Measurements from ENCODE around the gene ADAMTSL1.

The ADAMTSL1 gene

DNA sequence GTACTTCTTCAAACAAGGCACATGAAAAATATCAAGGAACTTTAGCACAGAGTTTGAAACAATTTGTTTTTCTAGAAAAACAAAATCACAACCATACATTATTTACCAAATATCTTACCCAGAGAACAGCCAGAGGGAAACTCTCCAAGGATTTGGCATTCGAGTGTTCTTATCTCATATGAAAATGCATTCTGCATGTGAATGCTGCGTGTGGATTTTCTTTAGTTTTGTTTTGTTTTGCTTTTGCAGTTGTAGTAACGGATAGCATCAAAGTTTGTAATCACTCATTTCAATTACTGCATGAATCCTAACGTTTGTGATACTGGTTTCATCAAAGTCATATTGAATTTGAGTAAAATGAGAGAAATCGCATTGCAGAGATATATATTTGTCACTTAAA, 28.0 kb downstream of the ADAMTSL1 start:
- DNase-seq (ENCODE audit: low read depth in 2 of 2): no peak

DNA sequence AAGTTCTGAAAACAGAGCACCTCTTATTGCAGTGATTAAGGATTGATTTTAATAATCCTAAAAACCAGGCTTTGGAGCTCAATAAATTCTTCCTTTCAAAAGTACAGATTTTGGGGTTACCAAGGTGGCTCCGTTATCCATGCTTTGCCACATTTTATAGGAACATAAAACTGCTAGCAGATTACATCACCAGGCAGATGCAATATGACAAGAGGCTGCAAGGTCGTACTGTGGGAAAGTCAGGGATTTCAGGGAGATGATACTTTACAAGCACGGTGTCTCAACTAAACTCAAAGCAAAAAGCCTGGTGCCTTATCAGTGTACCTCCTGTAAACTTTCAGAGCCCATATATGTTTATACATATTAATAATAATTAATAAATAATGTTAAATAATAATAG, 28.6 kb downstream of the ADAMTSL1 start:
- no peak for DNase-seq (ENCODE audit: low read depth in 2 of 2)

DNA sequence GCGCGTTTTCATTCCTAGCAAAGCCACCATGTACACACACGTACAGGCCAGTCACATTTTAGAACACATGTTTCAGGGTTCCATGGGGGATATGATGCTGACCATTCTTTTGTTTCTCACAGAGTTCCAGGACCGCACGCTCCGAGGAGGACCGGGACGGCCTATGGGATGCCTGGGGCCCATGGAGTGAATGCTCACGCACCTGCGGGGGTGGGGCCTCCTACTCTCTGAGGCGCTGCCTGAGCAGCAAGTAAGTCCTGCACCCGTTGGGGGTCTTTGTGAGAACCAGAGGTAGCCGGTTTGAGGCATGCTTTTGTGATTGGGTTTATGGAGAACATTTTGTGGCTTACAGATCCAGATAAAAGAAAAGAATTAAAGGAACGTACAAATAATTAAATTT, 30.8 kb downstream of the ADAMTSL1 start:
- no peak for DNase-seq (ENCODE audit: low read depth in 2 of 2)

DNA sequence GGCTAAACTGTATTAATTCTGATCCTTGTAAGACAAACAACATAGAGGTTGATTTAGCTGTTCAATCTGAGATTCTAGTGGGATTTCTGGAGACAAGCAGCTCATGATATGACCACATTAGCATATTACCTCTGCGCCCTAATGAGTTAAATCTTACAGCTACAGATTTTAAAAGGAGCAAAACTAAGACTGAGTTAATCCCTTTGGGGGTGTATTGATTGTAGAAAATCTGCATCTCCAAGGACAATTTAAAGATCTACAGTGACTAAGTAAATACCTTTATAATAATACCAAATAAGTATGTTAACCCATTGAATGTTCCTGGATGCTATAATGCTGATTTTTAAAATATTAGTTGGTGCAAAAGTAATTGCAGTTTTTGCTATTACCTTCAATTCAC, 33.2 kb downstream of the ADAMTSL1 start:
- no peak for DNase-seq (ENCODE audit: low read depth in 2 of 2)

DNA sequence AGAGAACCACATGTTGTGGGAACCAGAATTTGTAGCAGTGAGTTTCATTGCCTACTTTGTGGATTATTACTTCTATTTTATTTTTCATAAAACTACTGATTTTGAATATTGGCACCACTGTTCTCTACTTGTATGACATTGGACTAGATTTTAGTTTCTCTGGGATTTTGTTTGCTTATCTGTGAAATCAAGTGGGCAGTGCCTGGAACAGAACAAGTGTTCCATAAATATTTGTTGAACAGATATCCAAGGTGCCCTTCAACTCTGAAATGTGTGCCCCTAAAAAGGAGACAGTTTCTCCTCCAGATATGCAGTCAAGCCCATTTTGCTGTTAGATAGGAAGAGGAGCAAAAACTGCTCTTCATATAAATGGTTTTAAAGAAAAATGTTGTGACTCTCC, 42.6 kb downstream of the ADAMTSL1 start:
- DNase-seq (ENCODE audit: low read depth in 2 of 2): no peak

DNA sequence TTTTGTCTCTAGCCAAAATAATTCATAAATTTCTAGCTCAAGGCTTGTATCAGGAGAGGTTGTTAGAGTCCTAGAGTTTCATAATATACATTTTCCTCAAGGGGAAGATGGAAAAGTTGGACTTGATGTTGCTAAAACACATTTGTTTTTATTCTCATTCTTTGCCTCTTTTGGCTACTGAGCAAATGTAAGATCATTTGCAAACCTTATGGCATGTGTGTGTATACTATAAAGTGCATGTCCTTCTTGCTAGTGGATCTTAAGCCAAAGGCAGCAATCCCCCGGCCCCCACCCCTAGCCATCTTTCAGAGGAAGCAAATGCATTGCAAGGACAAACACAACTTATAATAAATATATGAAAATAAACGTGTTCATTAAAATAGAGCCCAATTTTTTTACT, 43.0 kb downstream of the ADAMTSL1 start:
- DNase-seq (ENCODE audit: low read depth in 2 of 2): no peak

DNA sequence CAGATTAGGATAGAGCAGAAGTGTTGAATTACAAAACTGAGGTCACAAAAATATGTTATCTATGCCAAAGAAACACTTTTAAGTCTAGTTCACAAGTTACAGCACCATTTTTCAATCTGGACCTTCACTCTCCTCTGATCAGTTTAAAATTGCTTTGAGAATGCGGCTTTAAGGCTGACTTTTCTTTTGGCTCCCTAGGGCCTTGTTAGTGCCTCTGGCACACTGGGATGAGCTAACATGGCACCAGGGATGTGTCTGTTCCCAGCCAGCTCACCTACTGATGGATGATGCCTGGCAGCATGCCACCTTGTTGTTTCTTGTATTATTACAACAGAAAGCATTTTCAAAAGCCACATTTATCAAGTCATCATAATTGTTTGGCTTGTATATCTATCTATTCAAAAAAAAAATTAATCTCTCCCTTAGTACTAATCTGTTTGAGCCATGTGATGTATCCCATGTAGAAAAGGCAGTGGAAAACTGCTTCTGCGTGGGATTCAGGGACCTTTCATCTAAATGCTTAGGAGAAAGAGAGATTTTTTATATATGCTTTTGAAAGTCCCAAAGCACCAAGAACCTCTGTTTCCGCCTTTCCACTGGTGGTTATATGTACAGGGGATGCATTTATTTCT, 46.6 kb downstream of the ADAMTSL1 start:
- no peak for DNase-seq (ENCODE audit: low read depth in 2 of 2)

DNA sequence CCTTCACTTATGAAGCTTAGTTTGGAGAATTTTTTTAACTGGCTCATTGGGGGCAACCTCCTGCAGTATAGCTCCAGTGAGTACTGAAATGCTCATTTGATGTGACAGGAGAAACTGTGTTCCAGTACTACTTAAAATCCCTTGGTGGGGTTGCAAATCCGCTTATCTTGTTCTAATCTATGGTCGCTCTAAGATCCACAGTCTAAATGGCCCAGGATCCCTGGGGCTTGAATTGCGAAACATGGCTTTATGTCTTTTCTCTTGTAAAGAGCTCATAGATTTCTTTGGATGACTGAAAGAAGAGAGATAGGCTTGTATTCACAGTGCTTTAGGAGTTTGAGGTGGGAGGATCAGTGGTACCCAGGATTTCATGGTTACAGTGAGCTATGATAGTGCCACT, 52.7 kb downstream of the ADAMTSL1 start:
- DNase-seq (ENCODE audit: low read depth in 2 of 2): no peak

DNA sequence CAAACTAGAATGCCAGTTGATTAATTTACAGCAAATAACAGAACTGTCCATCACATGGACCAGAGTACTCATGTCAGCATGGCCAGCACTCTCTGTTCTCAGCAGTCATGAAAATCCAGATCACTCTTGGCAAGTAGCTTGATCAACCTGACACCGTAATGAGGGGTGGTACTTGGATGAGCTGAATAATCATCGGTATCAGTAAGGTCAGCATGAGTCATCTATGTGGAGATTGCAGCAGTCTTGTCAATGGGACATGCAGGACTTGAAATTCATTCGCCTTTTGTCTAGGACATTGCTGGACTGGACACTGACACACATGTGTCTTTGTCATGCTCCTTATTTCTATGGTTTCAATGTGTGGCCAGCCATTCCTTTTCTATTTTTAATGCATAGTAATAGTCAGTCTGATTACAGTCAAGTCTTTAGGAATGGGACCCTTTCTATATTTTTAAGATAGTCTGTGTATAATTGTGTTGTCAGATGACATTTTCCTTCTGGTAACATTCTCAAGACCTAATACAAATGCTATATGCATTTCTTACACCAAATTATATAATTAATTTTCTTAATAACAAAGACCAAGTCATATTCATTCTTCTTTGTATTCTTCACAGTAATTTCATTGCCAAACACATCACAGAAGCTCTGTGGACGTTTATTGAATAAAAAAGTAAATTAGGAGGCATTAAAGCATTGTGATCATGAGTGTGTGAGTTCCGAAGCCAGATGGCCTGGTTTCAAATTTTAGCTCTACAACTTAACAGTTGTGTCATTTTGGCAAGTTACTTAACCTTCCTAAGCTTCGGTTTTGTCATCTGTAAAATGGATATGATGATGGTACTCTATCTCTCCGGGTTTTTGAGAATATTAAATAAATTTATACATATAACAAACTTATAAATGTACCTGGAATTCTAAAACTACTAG, 57.4 kb downstream of the ADAMTSL1 start:
- no peak for DNase-seq (ENCODE audit: low read depth in 2 of 2)

DNA sequence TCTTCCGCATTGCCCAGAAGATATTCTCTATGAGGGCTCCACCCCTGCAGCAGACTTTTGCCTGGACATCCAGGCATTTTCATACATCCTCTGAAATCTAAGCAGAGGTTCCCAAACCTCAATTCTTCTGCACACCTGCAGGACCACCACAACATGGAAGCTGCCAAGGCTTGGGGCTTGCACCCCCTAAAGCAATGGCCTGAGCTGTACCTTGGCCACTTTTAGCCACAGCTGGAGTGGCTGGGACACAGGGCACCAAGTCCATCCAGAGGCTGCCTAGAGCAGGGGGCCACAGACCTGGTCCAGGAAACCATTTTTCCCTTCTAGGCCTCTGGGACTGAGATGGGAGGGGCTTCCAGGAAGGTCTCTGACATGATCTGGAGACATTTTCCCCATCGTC, 60.7 kb downstream of the ADAMTSL1 start:
- DNase-seq (ENCODE audit: low read depth in 2 of 2): no peak

DNA sequence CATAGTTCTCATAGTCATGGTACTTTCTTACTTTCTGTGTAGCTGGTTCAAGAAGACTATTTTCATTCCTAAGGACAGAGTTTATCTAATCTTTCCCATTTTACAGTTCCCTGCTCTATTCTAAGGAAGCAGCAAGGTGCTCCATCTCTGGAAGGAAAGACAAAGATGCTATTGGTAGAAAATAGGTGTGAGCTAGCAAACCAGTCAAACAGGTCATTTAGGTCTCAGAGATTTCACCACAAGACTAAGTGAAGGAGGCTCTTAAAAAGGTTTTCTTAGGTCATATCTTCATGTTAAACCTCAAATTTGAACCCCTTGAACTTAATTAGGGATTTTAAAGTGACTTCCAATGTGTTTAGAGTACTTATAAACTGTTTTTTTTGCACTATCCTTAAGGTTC, 62.6 kb downstream of the ADAMTSL1 start:
- DNase-seq (ENCODE audit: low read depth in 2 of 2): no peak

DNA sequence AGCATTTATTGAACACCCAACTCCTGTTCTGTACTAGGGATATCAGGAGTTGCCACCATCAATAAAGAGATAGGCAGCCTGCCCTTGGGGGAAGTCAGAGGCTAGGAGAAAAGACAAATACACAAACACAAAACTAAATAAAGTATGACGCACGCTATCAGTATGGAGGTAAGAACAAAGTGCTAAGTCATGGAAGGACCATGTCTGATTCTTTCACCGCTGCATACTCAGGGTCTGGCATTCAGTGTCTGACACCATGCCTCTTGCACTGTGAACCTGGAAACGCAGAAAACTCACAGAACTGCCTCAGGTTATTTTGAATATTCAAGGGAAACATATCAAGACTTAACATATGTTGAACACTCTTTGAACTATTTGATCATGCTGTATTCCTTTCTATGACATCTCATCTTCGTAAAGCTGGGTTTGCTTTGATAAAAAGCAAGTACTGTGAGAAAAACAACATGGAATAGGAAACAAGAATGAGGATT, 65.3 kb downstream of the ADAMTSL1 start:
- DNase-seq (ENCODE audit: low read depth in 2 of 2): no peak

DNA sequence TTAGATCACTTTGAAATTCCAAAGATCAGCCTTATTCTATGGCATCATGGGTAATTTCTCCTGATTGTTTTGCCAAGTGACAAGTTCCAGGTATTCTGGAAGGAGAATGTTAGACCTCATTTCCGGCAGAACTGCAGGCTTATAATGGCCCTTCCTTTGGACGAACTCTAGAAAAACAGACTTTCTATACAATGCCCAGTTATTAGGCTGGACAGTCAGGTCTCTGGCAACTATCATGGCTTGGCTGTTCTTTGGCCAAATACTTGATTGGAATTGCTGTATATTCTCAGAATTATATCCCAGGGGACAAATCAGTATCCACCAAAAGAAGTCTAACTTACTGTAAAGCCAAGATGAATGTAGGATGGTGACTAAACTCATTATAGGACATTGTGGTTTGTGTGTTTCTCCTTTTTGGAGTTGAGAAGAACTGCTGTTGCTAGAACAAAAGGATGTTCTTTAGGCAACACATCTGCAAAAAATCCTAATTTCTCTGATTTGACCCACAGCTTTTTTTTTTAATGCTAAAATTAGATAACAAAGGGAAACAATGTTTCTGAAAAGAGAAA, 69.0 kb downstream of the ADAMTSL1 start:
- DNase-seq (ENCODE audit: low read depth in 2 of 2): no peak

DNA sequence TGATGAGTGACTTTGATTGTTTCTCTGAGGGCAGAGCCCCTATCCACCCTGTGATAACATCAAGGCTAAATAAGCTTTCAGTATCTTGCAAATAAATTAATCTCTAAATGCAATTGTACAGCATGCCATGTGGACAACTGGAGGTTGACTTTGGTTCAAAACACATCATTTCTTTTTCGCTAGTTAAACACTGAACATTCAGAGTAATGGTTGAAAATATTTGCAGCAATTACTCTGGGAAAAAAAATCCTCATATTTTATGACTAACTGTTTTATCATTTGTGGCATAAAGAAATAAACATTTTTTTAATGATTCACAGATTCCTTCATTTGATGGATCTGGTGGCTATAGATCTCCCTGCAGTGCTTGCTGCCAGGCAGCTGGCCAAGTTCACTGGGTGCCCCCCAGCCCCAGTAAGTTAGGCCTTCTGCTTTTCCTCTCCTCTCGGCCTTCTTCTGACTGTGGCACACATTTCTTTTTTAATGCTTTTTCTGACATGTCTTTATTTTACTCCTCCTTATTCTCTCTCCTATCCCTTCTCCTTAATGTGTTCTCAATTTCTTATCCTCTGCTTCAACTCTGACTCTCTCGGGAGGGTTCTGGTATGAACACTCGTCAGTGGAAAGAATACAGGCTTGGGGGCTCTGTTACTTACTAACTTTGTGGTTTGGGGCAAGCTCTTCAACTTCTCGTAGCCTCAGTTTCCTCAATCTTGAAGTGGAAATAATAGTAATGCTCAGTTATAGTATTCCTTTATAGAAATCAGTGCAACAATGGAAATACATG, 69.6 kb downstream of the ADAMTSL1 start:
- DNase-seq (ENCODE audit: low read depth in 2 of 2): no peak

DNA sequence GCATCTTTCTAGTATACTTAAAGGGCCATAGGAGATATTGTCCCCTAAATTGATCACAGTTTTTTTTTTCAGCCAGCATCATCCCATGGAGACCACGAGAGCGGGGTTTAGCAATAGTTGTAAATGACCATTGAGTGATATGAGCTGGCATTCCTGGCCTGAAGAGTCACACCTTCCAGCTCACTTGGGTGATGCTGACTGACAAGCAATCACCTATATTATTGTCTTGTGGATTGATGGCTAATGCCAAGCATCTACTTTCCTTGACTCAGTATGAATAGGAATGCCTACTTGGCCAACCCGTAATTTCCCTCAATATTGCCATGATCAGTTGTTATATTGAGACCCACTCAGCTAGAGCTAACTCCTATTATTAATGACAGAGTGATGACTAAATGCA, 70.5 kb downstream of the ADAMTSL1 start:
- DNase-seq (ENCODE audit: low read depth in 2 of 2): no peak

DNA sequence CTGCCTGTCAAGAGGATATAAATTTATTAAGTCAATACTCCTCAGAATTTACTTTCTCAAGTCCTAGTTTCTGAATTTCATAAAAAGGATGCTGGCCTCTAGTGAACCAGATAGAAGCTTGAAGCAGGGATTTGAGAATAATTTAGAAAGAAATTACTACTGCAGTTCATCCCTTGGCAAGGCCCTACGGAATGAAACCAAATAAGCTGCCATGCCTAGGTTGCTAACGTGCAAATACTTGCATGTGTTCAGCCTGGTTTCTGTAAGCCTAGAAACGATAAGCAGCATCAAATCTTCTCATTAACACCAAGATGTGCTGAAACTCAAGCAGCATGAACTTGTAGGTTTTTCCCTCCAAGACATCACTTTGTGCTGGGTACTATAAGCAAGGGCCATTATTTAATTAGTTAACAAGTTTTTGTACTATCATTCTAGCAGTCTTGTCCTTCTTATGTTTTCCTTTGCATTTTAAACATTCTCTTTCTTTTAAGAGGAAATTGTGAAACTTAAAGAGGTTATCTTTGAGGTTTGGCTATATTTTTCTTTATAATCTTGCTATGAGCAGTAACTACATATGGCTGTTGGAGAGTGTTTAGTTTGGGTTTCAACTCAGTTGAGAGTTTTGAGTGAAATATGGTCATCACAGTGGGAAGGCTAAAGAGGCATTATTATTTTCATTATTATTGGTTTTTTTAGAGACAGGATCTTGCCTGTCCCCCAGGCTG, 71.8 kb downstream of the ADAMTSL1 start:
- no peak for DNase-seq (ENCODE audit: low read depth in 2 of 2)

DNA sequence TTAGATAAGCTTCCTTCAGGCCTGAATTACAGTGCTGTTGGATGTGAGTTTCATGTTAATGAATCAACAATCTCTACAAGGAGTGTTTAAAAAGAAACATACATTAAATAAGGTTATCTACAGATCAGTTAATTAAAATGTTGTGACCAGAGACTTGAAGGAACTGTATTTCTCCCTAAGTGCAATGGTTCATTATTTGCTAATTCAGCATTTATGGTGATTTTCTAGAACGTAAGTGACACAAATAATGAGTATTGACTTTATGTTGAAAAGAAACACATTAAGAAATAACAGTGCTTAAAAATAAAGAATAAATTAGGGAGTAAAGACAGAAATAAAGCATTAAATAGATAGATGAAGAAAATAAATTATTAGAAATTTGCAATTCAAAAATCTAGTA, 74.5 kb downstream of the ADAMTSL1 start:
- no peak for DNase-seq (ENCODE audit: low read depth in 2 of 2)

DNA sequence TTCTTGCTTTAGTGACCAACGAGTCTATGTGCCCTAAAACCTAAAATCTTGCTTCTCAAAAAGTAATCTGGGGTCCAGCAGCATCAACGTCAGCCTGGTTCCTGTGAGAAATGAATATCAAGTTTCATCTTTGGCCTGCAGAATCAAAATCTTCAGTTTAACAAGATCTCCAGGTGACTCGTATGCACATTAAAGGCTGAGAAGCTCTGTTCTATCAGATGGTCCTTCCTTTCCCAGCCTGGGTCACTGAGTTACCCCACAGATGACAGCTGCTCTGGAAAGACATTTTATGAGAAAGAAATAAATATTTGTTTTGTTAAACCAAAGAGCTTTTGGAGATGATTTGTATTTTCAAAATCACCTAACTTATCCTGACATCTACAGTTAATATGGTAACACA, 75.8 kb downstream of the ADAMTSL1 start:
- no peak for DNase-seq (ENCODE audit: low read depth in 2 of 2)

DNA sequence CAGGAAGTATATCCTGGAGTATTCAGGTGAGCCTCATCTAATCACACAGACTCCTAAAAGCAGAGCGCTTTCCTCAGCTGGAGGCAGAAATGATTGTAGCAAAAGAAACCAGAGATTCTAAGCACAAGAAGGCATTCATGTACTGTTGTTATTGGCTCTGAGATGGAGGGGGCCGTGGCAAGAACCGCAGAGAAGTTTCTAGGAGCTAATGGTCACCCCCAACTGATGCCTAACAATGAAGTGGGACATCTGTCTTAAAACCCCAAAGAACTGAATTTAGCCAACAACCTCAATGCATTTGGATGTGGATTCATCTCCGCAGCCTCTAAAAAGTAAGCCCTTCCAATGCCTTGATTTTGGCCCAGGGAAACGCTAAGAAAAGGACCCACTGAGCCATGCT, 76.3 kb downstream of the ADAMTSL1 start:
- DNase-seq (ENCODE audit: low read depth in 2 of 2): no peak

DNA sequence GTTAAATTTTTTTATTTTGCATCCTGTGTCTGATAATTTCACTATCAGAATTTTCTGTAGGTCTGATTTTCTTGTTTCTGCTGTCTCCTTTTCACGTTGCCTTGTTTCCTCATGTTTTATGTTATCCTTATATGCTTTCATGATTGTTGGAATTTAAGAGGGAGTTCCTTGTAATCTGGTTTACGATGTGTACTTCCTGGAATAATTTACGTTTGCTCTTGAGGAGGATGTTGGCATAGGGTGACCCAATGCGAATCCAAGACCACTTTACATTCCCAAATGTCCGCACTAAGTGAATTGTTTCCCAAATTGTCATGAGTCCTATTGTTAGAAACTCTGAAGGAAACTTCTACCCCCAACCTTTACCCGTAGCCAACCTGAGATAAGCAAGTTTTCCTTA, 80.3 kb downstream of the ADAMTSL1 start:
- no peak for DNase-seq (ENCODE audit: low read depth in 2 of 2)

DNA sequence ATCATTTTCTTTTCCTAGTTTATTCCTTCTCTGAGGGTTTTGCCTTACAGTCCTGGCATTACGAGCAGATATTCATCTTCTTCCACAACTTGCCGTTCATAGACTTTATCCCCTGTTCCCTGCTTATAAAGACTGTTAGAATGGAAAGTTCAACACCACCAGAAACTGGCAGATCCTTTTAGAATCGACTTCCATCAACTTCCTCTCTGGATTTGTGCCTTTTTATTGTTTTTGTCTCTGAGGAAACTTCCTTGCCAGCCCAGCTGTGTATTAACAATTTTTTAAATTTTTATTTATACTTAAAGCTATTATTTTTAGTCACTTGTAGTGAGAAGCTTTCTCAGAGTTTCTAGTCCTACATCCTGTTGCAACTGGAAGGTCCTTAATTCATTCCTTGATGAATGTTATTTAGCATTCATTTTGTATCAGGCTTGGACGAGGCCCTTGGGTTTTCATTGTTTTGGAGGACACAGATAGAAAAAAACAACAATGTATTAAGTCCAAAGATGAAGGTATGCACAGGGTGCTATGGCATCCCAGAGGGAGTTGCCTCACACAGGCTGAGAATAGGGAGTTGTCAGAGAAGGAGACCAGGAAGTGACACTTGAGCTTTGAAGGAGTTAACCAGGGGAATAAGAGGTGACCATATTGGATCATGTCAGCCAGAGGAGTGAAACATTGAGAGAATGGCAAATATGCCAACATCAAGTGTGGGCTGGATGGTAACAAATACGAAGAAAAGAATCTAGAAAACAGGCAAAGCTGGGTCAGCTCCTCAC, 81.3 kb downstream of the ADAMTSL1 start:
- no peak for DNase-seq (ENCODE audit: low read depth in 2 of 2)

All from stimulated activated CD8-positive, alpha-beta memory T cell treated with anti-CD3 and anti-CD28 coated beads, Interleukin-7, amount 100 ng/mL, for 1 hour (primary cell).